HCT116 (cell line): ENCODE measurements around the gene PAM16. TPM values are rescaled to one million over a fixed set of nuclear protein-coding genes. Genes with fewer than 3 reads are reported as not detected.

Experiments
- ATAC-seq: fragments of 200-7000 bp; cut with Tn5 transposase; 2 replicates; pipeline ENCODE4 v1.9.1; 2020; ENCODE audit warnings: mild to moderate bottlenecking, moderate library complexity
- BruUV-seq: library from RNA; stranded (reverse); fragments of 400-500 nt; replicated peaks from 2 replicates; lab custom pipeline; 2021; lab: Mats Ljungman, UMichigan
- CTCF ChIA-PET: fragments of 300-600 bp; sonication (Branson Sonifier 250); formaldehyde crosslinking; loops from one replicate; lab custom pipeline; 2021; ENCODE audit warnings: antibody characterized with exemption; lab: Charles Lee
- POLR2A ChIA-PET: fragments of 300-600, 350-600 bp; sonication (Branson Sonifier 250); formaldehyde crosslinking; loops from one replicate; lab custom pipeline; 2021; ENCODE audit warnings: antibody characterized with exemption; lab: Charles Lee
- RAD21 ChIA-PET, 2 experiments: fragments of 300-600 bp; sonication (Branson Sonifier 250); formaldehyde crosslinking; loops; one replicate each; lab custom pipeline; 2023; ENCODE audit warnings: low total read pairs in 2 of 2; ENCODE audit not compliant: uncharacterized antibody in 2 of 2, unreplicated experiment in 2 of 2, low non-redundant PET in 1 of 2; lab: Charles Lee
- DNase-seq: peaks from one replicate; pipeline ENCODE4 v3.0.0-alpha.2; 2010; ENCODE audit warnings: low read depth, low spot score
- H2AFZ ChIP-seq: fragments of 200-600 bp; shearing (Covaris generic), sonication (generic); 2 replicates; pipeline ENCODE4 v1.6.1; 2017; ENCODE audit warnings: low read depth, mixed run types, mixed read lengths, antibody characterized with exemption, low read length; ENCODE audit not compliant: poor library complexity, severe bottlenecking
- H3K27ac ChIP-seq: 2 replicates; pipeline ENCODE4 v1.5.1; 2012; ENCODE audit warnings: low read depth, low read length
- H3K27me3 ChIP-seq: fragments of 200-600 bp; sonication (generic); 2 replicates; pipeline ENCODE4 v1.6.1; 2016; ENCODE audit warnings: mixed run types, low read length, mixed read lengths; ENCODE audit not compliant: insufficient read depth
- H3K36me3 ChIP-seq, 2 experiments: fragments of 200-500 bp in 1 of 2; fragments of 200-600 bp in 1 of 2; sonication (Bioruptor generic) in 1 of 2; sonication (generic) in 1 of 2; 2 replicates each; pipeline versions ENCODE4 v1.5.1 to v1.6.1; 2014 to 2016; ENCODE audit warnings: low read length in 2 of 2, inconsistent platforms in 1 of 2, mixed read lengths in 1 of 2, mixed run types in 1 of 2; ENCODE audit not compliant: insufficient read depth in 2 of 2, control insufficient read depth in 1 of 2
- H3K4me1 ChIP-seq, 2 experiments: fragments of 200-600 bp in 1 of 2; sonication (generic) in 1 of 2; 2 replicates each; pipeline versions ENCODE4 v1.5.1 to v1.6.1; 2012 to 2017; ENCODE audit warnings: low read length in 2 of 2, inconsistent platforms in 1 of 2, mild to moderate bottlenecking in 1 of 2, mixed read lengths in 1 of 2, mixed run types in 1 of 2, moderate library complexity in 1 of 2; ENCODE audit not compliant: insufficient read depth in 2 of 2, control insufficient read depth in 1 of 2
- H3K4me2 ChIP-seq: fragments of 200-600 bp; sonication (generic); 2 replicates; pipeline ENCODE4 v1.6.1; 2017; ENCODE audit warnings: mixed run types, low read length, mixed read lengths
- H3K4me3 ChIP-seq, 2 experiments: fragments of 200-600 bp in 1 of 2; sonication (generic) in 1 of 2; replicated peaks in 1 of 2; 2 replicates each; pipeline ENCODE4 v1.5.1; 2011 to 2016; ENCODE audit warnings: low read length in 2 of 2, control low read depth in 1 of 2, low read depth in 1 of 2, mild to moderate bottlenecking in 1 of 2, mixed read lengths in 1 of 2, mixed run types in 1 of 2
- H3K79me2 ChIP-seq: fragments of 200-600 bp; sonication (generic); 2 replicates; pipeline ENCODE4 v1.6.1; 2017; ENCODE audit warnings: mild to moderate bottlenecking, mixed run types, low read length, moderate library complexity, mixed read lengths; ENCODE audit not compliant: insufficient read depth
- H3K9ac ChIP-seq: fragments of 200-600 bp; sonication (generic); 2 replicates; pipeline ENCODE4 v1.6.1; 2016; ENCODE audit warnings: low read length, mixed read lengths
- H3K9me2 ChIP-seq: fragments of 200-600 bp; sonication (generic), shearing (Covaris generic); 2 replicates; pipeline ENCODE4 v1.6.1; 2017; ENCODE audit warnings: mixed run types, mild to moderate bottlenecking, moderate library complexity; ENCODE audit not compliant: insufficient read depth
- H3K9me3 ChIP-seq, 2 experiments: fragments of 200-500 bp in 1 of 2; fragments of 200-600 bp in 1 of 2; sonication (Bioruptor generic) in 1 of 2; sonication (generic) in 1 of 2; 2 replicates each; pipeline ENCODE4 v1.6.1; 2014 to 2017; ENCODE audit warnings: low read length in 2 of 2, mixed read lengths in 2 of 2, inconsistent platforms in 1 of 2, low read depth in 1 of 2, mild to moderate bottlenecking in 1 of 2, mixed run types in 1 of 2, moderate library complexity in 1 of 2; ENCODE audit not compliant: control insufficient read depth in 1 of 2, insufficient read depth in 1 of 2
- H4K20me1 ChIP-seq: fragments of 200-600 bp; sonication (generic), shearing (Covaris generic); 2 replicates; pipeline ENCODE4 v1.6.1; 2017; ENCODE audit warnings: mixed run types, mild to moderate bottlenecking, moderate library complexity; ENCODE audit not compliant: insufficient read depth
- CEBPB ChIP-seq: IDR thresholded peaks from 2 replicates; pipeline ENCODE4 v1.6.1; 2012; ENCODE audit warnings: low read depth
- EGR1 ChIP-seq: IDR thresholded peaks from 2 replicates; pipeline ENCODE4 v1.6.1; 2012; ENCODE audit warnings: low read depth
- ELF1 ChIP-seq: IDR thresholded peaks from 2 replicates; pipeline ENCODE4 v1.6.1; 2012; ENCODE audit warnings: low read depth, borderline replicate concordance
- EZH2 ChIP-seq: fragments of 200-600 bp; sonication (generic); IDR thresholded peaks from 2 replicates; pipeline ENCODE4 v1.6.1; 2017; ENCODE audit warnings: antibody characterized with exemption, mixed run types
- FOSL1 ChIP-seq: IDR thresholded peaks from 2 replicates; pipeline ENCODE4 v1.6.1; 2012; ENCODE audit warnings: low read depth
- JUND ChIP-seq: IDR thresholded peaks from 2 replicates; pipeline ENCODE4 v1.6.1; 2012
- POLR2A ChIP-seq: IDR thresholded peaks from 2 replicates; pipeline ENCODE4 v1.7.0; 2011; ENCODE audit warnings: borderline replicate concordance; ENCODE audit not compliant: insufficient read depth, insufficient read length; ENCODE audit errors: extremely low read depth
- POLR2AphosphoS5 ChIP-seq: IDR thresholded peaks from 2 replicates; pipeline ENCODE4 v1.6.1; 2011; ENCODE audit warnings: mild to moderate bottlenecking, low read depth, low read length, moderate library complexity
- RAD21 ChIP-seq: IDR thresholded peaks from 2 replicates; pipeline ENCODE4 v1.6.1; 2012; ENCODE audit warnings: low read depth, mild to moderate bottlenecking
- SP1 ChIP-seq: IDR thresholded peaks from 2 replicates; pipeline ENCODE4 v1.6.1; 2012; ENCODE audit warnings: low read depth
- SRF ChIP-seq: IDR thresholded peaks from 2 replicates; pipeline ENCODE4 v1.6.1; 2012; ENCODE audit warnings: low read depth
- TCF7L2 ChIP-seq: IDR thresholded peaks from 2 replicates; pipeline ENCODE4 v1.7.0; 2011; ENCODE audit warnings: borderline replicate concordance, inconsistent platforms; ENCODE audit not compliant: insufficient read depth, insufficient read length; ENCODE audit errors: extremely low read depth
- YY1 ChIP-seq: IDR thresholded peaks from 2 replicates; pipeline ENCODE4 v1.6.1; 2011; ENCODE audit warnings: low read length, low read depth, moderate library complexity, mild to moderate bottlenecking; ENCODE audit not compliant: insufficient replicate concordance; ENCODE audit errors: extremely low read depth
- ZFX ChIP-seq: fragments of 450-650 bp; IDR thresholded peaks from 2 replicates; pipeline ENCODE4 v1.6.1; 2017
- ZNF274 ChIP-seq: fragments of 200-500 bp; sonication (Bioruptor generic); IDR thresholded peaks from 2 replicates; pipeline ENCODE4 v1.6.1; 2014; ENCODE audit warnings: mild to moderate bottlenecking, low read depth, low read length, inconsistent platforms
- intact Hi-C: fragments of 100-400 bp; cut with micrococcal nuclease; formaldehyde crosslinking; loops from 2 replicates; pipeline ENCODE4 v1.10.0; 2022
- total RNA-seq: library from RNA; stranded (reverse); gene quantifications from one replicate; pipeline ENCODE4 v1.2.1, GENCODE V29; 2021; ENCODE audit not compliant: unreplicated experiment
- TF ChIP-seq, protein P1 (sequence below): IDR thresholded peaks from 2 replicates; pipeline ENCODE4 v1.6.1; 2011; ENCODE audit warnings: mild to moderate bottlenecking, low read length, moderate library complexity; ENCODE audit not compliant: insufficient replicate concordance; ENCODE audit errors: extremely low read depth
- TF ChIP-seq, protein P2 (sequence below): IDR thresholded peaks from 2 replicates; pipeline ENCODE4 v1.6.1; 2012

Gene PAM16
- total RNA-seq, 1 experiment from 2014 or later: 102 TPM

DNA sequence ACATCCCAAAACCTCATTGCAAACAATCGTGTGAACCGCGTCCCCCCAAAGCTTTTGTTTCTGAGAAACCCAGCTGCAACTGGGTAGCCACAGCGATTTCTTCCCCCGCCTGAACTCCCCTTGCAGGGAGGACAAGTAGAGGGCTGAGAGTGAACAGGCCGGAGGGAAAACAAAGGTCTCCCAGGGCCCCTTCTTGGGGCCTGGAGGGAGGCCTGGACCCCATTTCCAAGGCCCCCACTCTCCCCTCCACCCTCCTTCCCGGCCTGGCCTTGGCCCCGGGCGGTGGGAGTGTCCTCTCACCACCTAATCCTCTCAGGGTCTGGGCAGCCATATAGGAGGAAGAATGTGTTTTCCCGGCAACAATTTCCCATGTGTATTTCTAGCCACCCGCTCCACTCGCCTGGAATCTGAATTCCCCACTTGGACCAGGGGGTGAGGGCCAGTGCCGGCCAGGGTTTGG is 32.6 kb downstream of the PAM16 start:
- Histone ChIP-seq H3K4me1 (peaks cover 32 to 63% of the 10 kb centered on the region in 2 experiments), H3K27ac (no peak overlapping the region), H3K4me2 (peak overlapping the region; percentile 93), H3K9me3 (no peaks in the 10 kb centered on the region), H3K36me3 (no peaks in the 10 kb centered on the region), H4K20me1 (no peaks in the 10 kb centered on the region; the same call in 1 of the 2 replicates), H2AFZ (no peak overlapping the region), H3K9ac (no peak overlapping the region), H3K9me2 (no peaks in the 10 kb centered on the region), H3K27me3 (no peaks in the 10 kb centered on the region), H3K4me3 (no peak overlapping the region), H3K79me2 (peaks cover 71% of the 10 kb centered on the region)
- BruUV-seq: TSS peak; percentile 59
- POLR2A ChIA-PET: no interaction called here
- ATAC-seq (no peak), DNase-seq (no peak)
- TF ChIP-seq EGR1 (no peak), TCF7L2 (no peak), EZH2 (no peak), CEBPB (no peak), ZNF274 (no peak), SRF (no peak)
- RAD21 ChIA-PET: no interaction called here
- CTCF ChIA-PET: interaction anchor here (1.4 kb wide), 1 partner anchor 10 kb away, joined by 6 read pairs; no protein-coding TSS in a partner anchor
- intact Hi-C loops: no loop called here

DNA sequence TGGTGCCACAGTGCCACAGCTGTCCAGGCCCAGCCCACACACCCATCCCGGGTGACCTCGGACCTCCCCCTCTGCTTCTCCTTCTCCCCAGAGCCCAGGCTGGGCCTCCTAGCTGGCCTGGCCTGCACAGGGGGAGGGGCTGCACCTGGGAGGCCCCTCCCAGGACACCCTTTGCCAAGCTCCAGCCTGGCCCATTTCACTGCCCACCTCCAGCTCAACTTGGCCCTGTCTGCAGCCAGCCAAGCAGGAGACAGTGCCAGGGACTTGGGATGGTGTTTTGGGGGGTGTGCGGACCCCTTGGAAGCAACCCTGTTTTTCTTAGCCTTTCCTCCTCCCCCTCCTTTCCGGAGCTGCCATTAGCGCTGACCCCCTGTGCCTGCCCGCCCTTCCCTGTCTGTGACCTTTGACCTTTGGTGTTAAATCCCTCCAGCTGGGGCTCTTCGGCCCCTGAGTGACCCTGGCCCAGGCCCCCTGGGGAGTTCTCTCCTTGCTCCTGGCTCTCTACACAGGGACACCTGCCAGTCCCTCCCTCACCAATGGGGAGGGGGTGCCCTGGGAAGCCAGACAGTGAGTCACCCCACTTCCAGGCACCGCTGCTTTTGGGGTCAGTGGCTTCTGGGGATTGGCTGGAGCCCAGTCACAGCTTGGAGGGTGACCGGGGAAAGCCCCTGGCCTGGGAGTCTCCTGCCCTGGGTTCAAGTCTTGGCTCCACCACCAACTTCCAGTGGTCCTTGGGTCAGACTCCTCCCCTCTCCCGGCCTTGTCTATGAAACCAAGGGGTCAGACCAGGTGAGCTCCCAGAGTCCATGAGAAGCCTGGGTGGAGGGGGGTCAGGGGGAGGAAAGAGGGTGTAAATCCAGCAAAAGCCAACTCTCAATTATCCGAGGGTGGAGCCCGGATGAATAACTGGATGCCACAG is 33.3 kb downstream of the PAM16 start:
- H3K4me1 ChIP-seq: peaks cover 32 to 60% of the 10 kb centered on the region in 2 experiments
- peak overlapping the region; percentile 79 to 82 for H3K4me3 ChIP-seq
- H3K4me2 ChIP-seq: peak overlapping the region; percentile 93
- CTCF ChIA-PET: interaction anchor here (0.7 to 1.4 kb wide), 3 partner anchors 9 to 64 kb away, joined by 3 to 6 read pairs (median 4); no protein-coding TSS in a partner anchor
- H4K20me1 ChIP-seq: no peaks in the 10 kb centered on the region; the same call in 1 of the 2 replicates
- peak overlapping the region; percentile 93 for H3K27ac ChIP-seq
- POLR2A ChIA-PET: interaction anchor here (0.8 to 1.5 kb wide), 2 partner anchors 10 to 46 kb away, joined by 3 to 6 read pairs; no protein-coding TSS in a partner anchor
- no TSS peak for BruUV-seq
- peaks cover 66% of the 10 kb centered on the region for H3K79me2 ChIP-seq
- H3K9me2 ChIP-seq: no peaks in the 10 kb centered on the region
- ATAC-seq (peak; percentile 8), DNase-seq (no peak)
- no peak overlapping the region for H2AFZ ChIP-seq
- peak overlapping the region; percentile 83 for H3K9ac ChIP-seq
- no peaks in the 10 kb centered on the region for H3K27me3 ChIP-seq
- TF ChIP-seq, protein P1, sequence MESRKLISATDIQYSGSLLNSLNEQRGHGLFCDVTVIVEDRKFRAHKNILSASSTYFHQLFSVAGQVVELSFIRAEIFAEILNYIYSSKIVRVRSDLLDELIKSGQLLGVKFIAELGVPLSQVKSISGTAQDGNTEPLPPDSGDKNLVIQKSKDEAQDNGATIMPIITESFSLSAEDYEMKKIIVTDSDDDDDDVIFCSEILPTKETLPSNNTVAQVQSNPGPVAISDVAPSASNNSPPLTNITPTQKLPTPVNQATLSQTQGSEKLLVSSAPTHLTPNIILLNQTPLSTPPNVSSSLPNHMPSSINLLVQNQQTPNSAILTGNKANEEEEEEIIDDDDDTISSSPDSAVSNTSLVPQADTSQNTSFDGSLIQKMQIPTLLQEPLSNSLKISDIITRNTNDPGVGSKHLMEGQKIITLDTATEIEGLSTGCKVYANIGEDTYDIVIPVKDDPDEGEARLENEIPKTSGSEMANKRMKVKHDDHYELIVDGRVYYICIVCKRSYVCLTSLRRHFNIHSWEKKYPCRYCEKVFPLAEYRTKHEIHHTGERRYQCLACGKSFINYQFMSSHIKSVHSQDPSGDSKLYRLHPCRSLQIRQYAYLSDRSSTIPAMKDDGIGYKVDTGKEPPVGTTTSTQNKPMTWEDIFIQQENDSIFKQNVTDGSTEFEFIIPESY: no peak
- no peak for TF ChIP-seq ZNF274
- TF ChIP-seq, protein P2, sequence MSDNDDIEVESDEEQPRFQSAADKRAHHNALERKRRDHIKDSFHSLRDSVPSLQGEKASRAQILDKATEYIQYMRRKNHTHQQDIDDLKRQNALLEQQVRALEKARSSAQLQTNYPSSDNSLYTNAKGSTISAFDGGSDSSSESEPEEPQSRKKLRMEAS: no peak
- TF ChIP-seq ELF1: no peak
- TF ChIP-seq EZH2: no peak
- no peak for TF ChIP-seq EGR1
- no peak for TF ChIP-seq SP1
- TF ChIP-seq CEBPB: no peak
- TF ChIP-seq POLR2A: no peak
- no peak for TF ChIP-seq POLR2AphosphoS5
- TF ChIP-seq JUND: no peak
- TF ChIP-seq RAD21: no peak
- no peak for TF ChIP-seq FOSL1
- no peak for TF ChIP-seq YY1
- TF ChIP-seq ZFX: no peak
- H3K9me3 ChIP-seq: no peaks in the 10 kb centered on the region
- RAD21 ChIA-PET: no interaction called here
- H3K36me3 ChIP-seq: no peaks in the 10 kb centered on the region
- intact Hi-C loops: no loop called here
